ENCODE results near the gene SLC6A12.
"Not testable (repeated sequence)": the region's sequence is repeated elsewhere in the genome, so short reads cannot be mapped to it uniquely, and the experiment has no call there.

Gene SLC6A12

GRCh38 chr12:235967-236366 is 22.0 kb upstream of the SLC6A12 start:
- FAIRE-seq = not testable (repeated sequence)

GRCh38 chr12:234891-235415 is 21.0 kb upstream of the SLC6A12 start:
- no peak for FAIRE-seq
- no peak for DNase-seq (ENCODE audit: insufficient read length, low spot score)

More at GRCh38 chr12:235967-236366, 22.0 kb upstream of the SLC6A12 start:
- not testable (repeated sequence) for DNase-seq (ENCODE audit: insufficient read length, low spot score)

- FAIRE-seq = no peak
Measured at GRCh38 chr12:234019-234418, 20.1 kb upstream of the SLC6A12 start.

GRCh38 chr12:233615-233968 is 19.6 kb upstream of the SLC6A12 start:
- FAIRE-seq (no peak), DNase-seq (ENCODE audit: insufficient read length, low spot score) (no peak)

More at GRCh38 chr12:234019-234418, 20.1 kb upstream of the SLC6A12 start:
- no peak for DNase-seq (ENCODE audit: insufficient read length, low spot score)

- DNase-seq (ENCODE audit: insufficient read length, low spot score) (no peak), FAIRE-seq (no peak)
Measured at GRCh38 chr12:232731-233614, 19.0 kb upstream of the SLC6A12 start.

GRCh38 chr12:230925-231671 is 17.1 kb upstream of the SLC6A12 start:
- FAIRE-seq = no peak

GRCh38 chr12:229441-230191 is 15.7 kb upstream of the SLC6A12 start:
- no peak for FAIRE-seq
- no peak for DNase-seq (ENCODE audit: insufficient read length, low spot score)

More at GRCh38 chr12:230925-231671, 17.1 kb upstream of the SLC6A12 start:
- DNase-seq (ENCODE audit: insufficient read length, low spot score) = no peak

- FAIRE-seq (no peak), DNase-seq (ENCODE audit: insufficient read length, low spot score) (no peak)
Measured at GRCh38 chr12:228846-229200, 14.9 kb upstream of the SLC6A12 start.

- no peak for DNase-seq (ENCODE audit: insufficient read length, low spot score)
- FAIRE-seq = no peak
Measured at GRCh38 chr12:227923-228845, 14.2 kb upstream of the SLC6A12 start.

GRCh38 chr12:227286-227915 is 13.4 kb upstream of the SLC6A12 start:
- DNase-seq (ENCODE audit: insufficient read length, low spot score) (no peak), FAIRE-seq (no peak)

GRCh38 chr12:226401-226800 is 12.4 kb upstream of the SLC6A12 start:
- no peak for FAIRE-seq

GRCh38 chr12:225012-225411 is 11.1 kb upstream of the SLC6A12 start:
- FAIRE-seq = no peak

More at GRCh38 chr12:226401-226800, 12.4 kb upstream of the SLC6A12 start:
- DNase-seq (ENCODE audit: insufficient read length, low spot score) = no peak

GRCh38 chr12:224330-224729 is 10.4 kb upstream of the SLC6A12 start:
- FAIRE-seq (no peak), DNase-seq (ENCODE audit: insufficient read length, low spot score) (no peak)

More at GRCh38 chr12:225012-225411, 11.1 kb upstream of the SLC6A12 start:
- DNase-seq (ENCODE audit: insufficient read length, low spot score) = no peak

- FAIRE-seq (no peak), DNase-seq (ENCODE audit: insufficient read length, low spot score) (no peak)
Measured at GRCh38 chr12:223841-224240, 9.9 kb upstream of the SLC6A12 start.

- no peak for DNase-seq (ENCODE audit: insufficient read length, low spot score)
- FAIRE-seq = no peak
Measured at GRCh38 chr12:221736-222135, 7.8 kb upstream of the SLC6A12 start.

GRCh38 chr12:220946-221550 is 7.1 kb upstream of the SLC6A12 start:
- DNase-seq (ENCODE audit: insufficient read length, low spot score) (no peak), FAIRE-seq (no peak)

- DNase-seq (ENCODE audit: insufficient read length, low spot score) (no peak), FAIRE-seq (no peak)
Measured at GRCh38 chr12:220491-220890, 6.5 kb upstream of the SLC6A12 start.

- peak; percentile 80 for FAIRE-seq
Measured at GRCh38 chr12:219891-220352, 6.0 kb upstream of the SLC6A12 start.

More at GRCh38 chr12:219891-220352, 6.0 kb upstream of the SLC6A12 start:
- DNase-seq (ENCODE audit: insufficient read length, low spot score) = peak; percentile 79

Measured in HTR-8/SVneo (cell line).